Fibroblast of pulmonary artery (primary cell): Measurements from ENCODE around the gene LDB2.

Experiments used
- DNase-seq: peaks from one replicate; pipeline ENCODE4 v3.0.0-alpha.2; 2010; ENCODE audit warnings: low read depth
- H3K4me3 ChIP-seq: replicated peaks from 2 replicates; pipeline ENCODE4 v1.5.1; 2011; ENCODE audit warnings: low read depth, mild to moderate bottlenecking, control low read depth, low read length, moderate library complexity
- CTCF ChIP-seq: IDR thresholded peaks from 2 replicates; pipeline ENCODE4 v1.5.1; 2011; ENCODE audit warnings: mild to moderate bottlenecking, control low read depth, low read length, inconsistent platforms; ENCODE audit errors: missing control alignments

The LDB2 gene

GRCh38 chr4:16844816-16845586, 53.4 kb downstream of the LDB2 start:
- DNase-seq, result no peak

GRCh38 chr4:16843831-16844508, 54.5 kb downstream of the LDB2 start:
- H3K4me3 ChIP-seq, result no peak overlapping the region
- peak; percentile 83 for DNase-seq
- TF ChIP-seq CTCF, result no peak

More at GRCh38 chr4:16844816-16845586, 53.4 kb downstream of the LDB2 start:
- TF ChIP-seq CTCF, result no peak
- H3K4me3 ChIP-seq, result no peak overlapping the region

DNA sequence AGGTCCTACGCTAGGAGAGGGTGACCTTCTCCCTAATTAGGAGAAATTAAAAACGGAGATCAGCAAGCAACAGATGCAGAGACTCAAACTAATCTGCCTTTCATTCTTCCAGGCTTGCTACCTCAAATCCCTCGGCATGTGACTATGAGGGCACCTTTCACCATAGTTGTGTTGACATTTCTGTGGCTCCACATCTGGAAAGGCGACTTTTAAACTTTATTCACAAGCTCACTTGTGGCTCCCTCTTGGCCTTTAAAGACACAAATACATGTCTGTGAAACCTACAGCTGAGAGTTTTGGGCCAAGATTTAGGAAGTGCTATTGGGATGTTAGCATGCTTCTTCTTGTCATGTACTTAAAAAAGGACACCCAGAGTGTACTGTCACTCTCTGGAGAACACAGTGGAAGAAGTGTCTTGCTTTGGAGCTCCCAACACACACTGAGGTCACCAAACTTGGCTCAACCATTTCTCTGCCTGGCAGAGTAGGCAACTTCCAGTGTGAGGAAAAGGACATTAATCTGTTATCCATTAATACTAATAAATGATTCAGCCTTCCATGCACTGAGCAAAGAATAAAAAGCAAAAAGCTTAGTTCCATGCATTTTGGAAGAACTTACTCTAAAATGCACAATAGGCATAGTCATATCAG, 60.1 kb downstream of the LDB2 start:
- no peak overlapping the region for H3K4me3 ChIP-seq
- no peak for TF ChIP-seq CTCF
- no peak for DNase-seq

GRCh38 chr4:16837475-16837874, 61.0 kb downstream of the LDB2 start:
- no peak for TF ChIP-seq CTCF
- no peak for DNase-seq
- H3K4me3 ChIP-seq, result no peak overlapping the region

DNA sequence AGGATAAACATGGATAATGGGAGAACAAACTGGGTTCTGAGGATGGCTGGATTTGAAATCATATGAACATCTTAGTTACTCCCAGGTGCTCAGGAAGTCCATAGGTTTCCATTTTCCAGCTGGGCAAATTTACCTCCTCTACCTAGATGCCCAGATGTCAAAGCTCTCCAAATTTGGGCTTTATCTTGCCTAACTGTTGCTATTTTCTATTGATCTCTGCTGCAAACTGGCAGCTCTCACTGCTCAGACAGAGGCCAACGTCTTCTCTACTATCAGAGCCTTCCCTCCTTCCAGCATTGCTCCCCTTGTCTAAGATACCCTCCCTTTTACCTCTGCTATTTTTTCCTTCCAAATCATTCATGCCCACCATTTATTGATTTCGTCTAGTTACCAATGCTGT, 62.1 kb downstream of the LDB2 start:
- DNase-seq, result no peak
- no peak for TF ChIP-seq CTCF

GRCh38 chr4:16835597-16836247, 62.7 kb downstream of the LDB2 start:
- H3K4me3 ChIP-seq, result no peak overlapping the region
- DNase-seq, result no peak
- TF ChIP-seq CTCF, result no peak

More for the DNA sequence above, 62.1 kb downstream of the LDB2 start:
- H3K4me3 ChIP-seq, result no peak overlapping the region
